Mesenchymal stem cell (in vitro differentiated cells and primary cell): Measurements from ENCODE around the gene RBM23.

Experiments
- DNase-seq: peaks from one replicate; pipeline ENCODE4 v3.0.0-alpha.2; 2013
- H2AFZ ChIP-seq: one replicate; pipeline ENCODE4 v1.6.1; 2013; ENCODE audit warnings: low read depth, mild to moderate bottlenecking, control low read depth, inconsistent platforms, low read length, moderate library complexity
- H2AK5ac ChIP-seq: 2 replicates; pipeline ENCODE4 v1.6.1; 2013; ENCODE audit warnings: low read length, moderate library complexity, mild to moderate bottlenecking, inconsistent platforms; ENCODE audit not compliant: severe bottlenecking
- H2BK120ac ChIP-seq: one replicate; pipeline ENCODE4 v1.6.1; 2013; ENCODE audit warnings: low read depth, mild to moderate bottlenecking, inconsistent platforms, low read length, moderate library complexity
- H2BK12ac ChIP-seq, 2 experiments: one replicate each; pipeline ENCODE4 v1.6.1; 2013; ENCODE audit warnings: inconsistent platforms in 2 of 2, low read length in 2 of 2, mild to moderate bottlenecking in 2 of 2, moderate library complexity in 2 of 2, control low read depth in 1 of 2
- H2BK15ac ChIP-seq: one replicate; pipeline ENCODE4 v1.6.1; 2013; ENCODE audit warnings: mild to moderate bottlenecking, low read depth, inconsistent platforms; ENCODE audit not compliant: poor library complexity, severe bottlenecking
- H2BK5ac ChIP-seq: 2 replicates; pipeline ENCODE4 v1.6.1; 2013; ENCODE audit warnings: low read depth, mild to moderate bottlenecking, low read length, control low read depth, inconsistent platforms; ENCODE audit not compliant: poor library complexity, severe bottlenecking
- H3K14ac ChIP-seq, 2 experiments: one replicate each; pipeline ENCODE4 v1.6.1; 2013; ENCODE audit warnings: inconsistent platforms in 2 of 2, low read length in 2 of 2, control low read depth in 1 of 2, mild to moderate bottlenecking in 1 of 2, moderate library complexity in 1 of 2
- H3K18ac ChIP-seq, 2 experiments: one replicate each; pipeline ENCODE4 v1.6.1; 2013; ENCODE audit warnings: inconsistent platforms in 2 of 2, low read length in 2 of 2, control low read depth in 1 of 2, low read depth in 1 of 2, mild to moderate bottlenecking in 1 of 2
- H3K23ac ChIP-seq, 2 experiments: one replicate each; pipeline ENCODE4 v1.6.1; 2013; ENCODE audit warnings: inconsistent platforms in 2 of 2, low read length in 2 of 2, mild to moderate bottlenecking in 2 of 2, moderate library complexity in 2 of 2, control low read depth in 1 of 2
- H3K27ac ChIP-seq: 2 replicates; pipeline ENCODE4 v1.5.1; 2013; ENCODE audit warnings: mild to moderate bottlenecking, moderate library complexity, low read length, control low read depth, inconsistent platforms; ENCODE audit not compliant: poor library complexity, severe bottlenecking
- H3K27me3 ChIP-seq, 2 experiments: 2 replicates each; pipeline versions ENCODE4 v1.6.1 to v1.7.0; 2013; ENCODE audit warnings: low read length in 2 of 2, mild to moderate bottlenecking in 2 of 2, moderate library complexity in 2 of 2, control low read depth in 1 of 2, inconsistent platforms in 1 of 2; ENCODE audit not compliant: control insufficient read depth in 1 of 2, insufficient read depth in 1 of 2
- H3K36me3 ChIP-seq, 2 experiments: 2 replicates each; pipeline versions ENCODE4 v1.6.1 to v1.7.0; 2013; ENCODE audit warnings: low read length in 2 of 2, control low read depth in 1 of 2, inconsistent platforms in 1 of 2, low read depth in 1 of 2, mild to moderate bottlenecking in 1 of 2; ENCODE audit not compliant: insufficient read depth in 2 of 2, control insufficient read depth in 1 of 2
- H3K4ac ChIP-seq, 2 experiments: one replicate each; pipeline ENCODE4 v1.6.1; 2013; ENCODE audit warnings: inconsistent platforms in 2 of 2, low read length in 2 of 2, mild to moderate bottlenecking in 2 of 2, moderate library complexity in 2 of 2, control low read depth in 1 of 2, low read depth in 1 of 2
- H3K4me1 ChIP-seq: 2 replicates; pipeline ENCODE4 v1.6.1; 2013; ENCODE audit warnings: low read depth, low read length, control low read depth; ENCODE audit not compliant: control insufficient read depth, insufficient read depth
- H3K4me2 ChIP-seq: 2 replicates; pipeline ENCODE4 v1.6.1; 2013; ENCODE audit warnings: low read length, mild to moderate bottlenecking, inconsistent platforms; ENCODE audit not compliant: poor library complexity, severe bottlenecking
- H3K4me3 ChIP-seq, 2 experiments: 2 replicates each; pipeline versions ENCODE4 v1.5.1 to v1.7.0; 2013; ENCODE audit warnings: low read length in 2 of 2, mild to moderate bottlenecking in 2 of 2, control low read depth in 1 of 2, low read depth in 1 of 2; ENCODE audit not compliant: insufficient read depth in 1 of 2
- H3K79me1 ChIP-seq: replicated peaks from 2 replicates; pipeline ENCODE4 v1.6.1; 2013; ENCODE audit warnings: mild to moderate bottlenecking, control low read depth, low read length, inconsistent platforms; ENCODE audit not compliant: poor library complexity, severe bottlenecking
- H3K9ac ChIP-seq: 2 replicates; pipeline ENCODE4 v1.7.0; 2013; ENCODE audit warnings: mild to moderate bottlenecking, low read length, moderate library complexity
- H3K9me3 ChIP-seq: 2 replicates; pipeline ENCODE4 v1.7.0; 2013; ENCODE audit warnings: mild to moderate bottlenecking, low read length; ENCODE audit not compliant: control insufficient read depth
- H4K8ac ChIP-seq: one replicate; pipeline ENCODE4 v1.6.1; 2013; ENCODE audit warnings: inconsistent platforms, mild to moderate bottlenecking, low read length, moderate library complexity
- H4K91ac ChIP-seq: one replicate; pipeline ENCODE4 v1.6.1; 2013; ENCODE audit warnings: mild to moderate bottlenecking, low read length, inconsistent platforms
- WGBS: methylation state at CpG from one replicate; pipeline ENCODE4 v1.1.7; 2013; ENCODE audit warnings: mixed read lengths; 5-methylcytosine and 5-hydroxymethylcytosine counted together

The RBM23 gene

GRCh38 chr14:22905627-22906026, 13.3 kb downstream of the RBM23 start:
- no peak overlapping the region for H3K18ac ChIP-seq
- no peak overlapping the region for H2AK5ac ChIP-seq
- H2BK5ac ChIP-seq = no peak overlapping the region
- no peak overlapping the region for H3K9ac ChIP-seq
- H3K14ac ChIP-seq = no peak overlapping the region
- H3K27me3 ChIP-seq = no peaks in the 10 kb centered on the region
- peaks cover 15% of the 10 kb centered on the region for H3K79me1 ChIP-seq
- H3K23ac ChIP-seq = no peak overlapping the region
- WGBS = 95% methylated on average over 4 of the region's 4 CpGs
- H2BK15ac ChIP-seq = no peak overlapping the region
- DNase-seq = no peak
- no peak overlapping the region for H3K27ac ChIP-seq
- H3K4me1 ChIP-seq = no peaks in the 10 kb centered on the region
- no peak overlapping the region for H2BK120ac ChIP-seq
- no peaks in the 10 kb centered on the region for H3K9me3 ChIP-seq
- no peak overlapping the region for H2BK12ac ChIP-seq
- H3K4me3 ChIP-seq = no peak overlapping the region
- H3K4ac ChIP-seq = no peak overlapping the region
- H3K4me2 ChIP-seq = no peak overlapping the region
- peaks cover 74 to 85% of the 10 kb centered on the region in 2 experiments for H3K36me3 ChIP-seq
- H4K8ac ChIP-seq = no peak overlapping the region
- H4K91ac ChIP-seq = no peak overlapping the region
- H2AFZ ChIP-seq = no peak overlapping the region

- Histone ChIP-seq H3K9me3 (no peaks in the 10 kb centered on the region), H3K27ac (no peak overlapping the region), H3K18ac (no peak overlapping the region), H2BK12ac (no peak overlapping the region), H4K91ac (no peak overlapping the region), H3K9ac (no peak overlapping the region), H2BK15ac (no peak overlapping the region), H3K36me3 (peaks cover 62 to 81% of the 10 kb centered on the region in 2 experiments), H2BK120ac (no peak overlapping the region), H3K79me1 (peaks cover 13% of the 10 kb centered on the region), H3K4me2 (no peak overlapping the region), H3K4ac (no peak overlapping the region), H2AFZ (no peak overlapping the region), H4K8ac (no peak overlapping the region), H3K4me1 (no peaks in the 10 kb centered on the region), H3K27me3 (no peaks in the 10 kb centered on the region), H3K4me3 (no peak overlapping the region), H3K14ac (no peak overlapping the region), H2AK5ac (no peak overlapping the region), H3K23ac (no peak overlapping the region), H2BK5ac (no peak overlapping the region)
- no peak for DNase-seq
- WGBS = 96% methylated on average over 2 of the region's 2 CpGs
These were observed 15.2 kb downstream of the RBM23 start for GRCh38 chr14:22903742-22904087.

- H3K9me3 ChIP-seq = no peaks in the 10 kb centered on the region
- no peak overlapping the region for H3K27ac ChIP-seq
- H3K23ac ChIP-seq = no peak overlapping the region
- no peak overlapping the region for H3K14ac ChIP-seq
- WGBS = 96% methylated on average over 7 of the region's 7 CpGs
- H3K9ac ChIP-seq = no peak overlapping the region
- H4K8ac ChIP-seq = no peak overlapping the region
- H3K18ac ChIP-seq = no peak overlapping the region
- DNase-seq = no peak
- no peak overlapping the region for H2BK15ac ChIP-seq
- no peaks in the 10 kb centered on the region for H3K27me3 ChIP-seq
- no peak overlapping the region for H3K4me3 ChIP-seq
- no peak overlapping the region for H2AK5ac ChIP-seq
- H3K4me1 ChIP-seq = no peaks in the 10 kb centered on the region
- no peak overlapping the region for H3K4ac ChIP-seq
- H2BK120ac ChIP-seq = no peak overlapping the region
- H3K4me2 ChIP-seq = no peak overlapping the region
- no peak overlapping the region for H2BK5ac ChIP-seq
- peaks cover 50 to 63% of the 10 kb centered on the region in 2 experiments for H3K36me3 ChIP-seq
- no peak overlapping the region for H2BK12ac ChIP-seq
- H4K91ac ChIP-seq = no peak overlapping the region
- no peak overlapping the region for H2AFZ ChIP-seq
- peaks cover 8% of the 10 kb centered on the region for H3K79me1 ChIP-seq
These were observed 17.1 kb downstream of the RBM23 start for GRCh38 chr14:22901799-22902198.

- WGBS = 50% methylated on average over 1 of the region's 3 CpGs
- H2BK15ac ChIP-seq = no peak overlapping the region
- no peak overlapping the region for H3K4me2 ChIP-seq
- H3K4me3 ChIP-seq = no peak overlapping the region
- peak overlapping the region; percentile 34 for H3K27ac ChIP-seq
- H2BK120ac ChIP-seq = no peak overlapping the region
- H2AFZ ChIP-seq = no peak overlapping the region
- no peak overlapping the region for H4K8ac ChIP-seq
- H3K27me3 ChIP-seq = no peaks in the 10 kb centered on the region
- no peak overlapping the region for H4K91ac ChIP-seq
- no peak overlapping the region for H3K23ac ChIP-seq
- peak overlapping the region; percentile 72 for H3K9ac ChIP-seq
- no peaks in the 10 kb centered on the region for H3K4me1 ChIP-seq
- no peak overlapping the region for H3K14ac ChIP-seq
- peaks cover 8% of the 10 kb centered on the region for H3K79me1 ChIP-seq
- peak overlapping the region; percentile 0 for H2AK5ac ChIP-seq
- DNase-seq = peak; percentile 84
- H2BK12ac ChIP-seq = no peak overlapping the region
- H3K18ac ChIP-seq = no peak overlapping the region
- no peak overlapping the region for H3K4ac ChIP-seq
- peaks cover 38 to 47% of the 10 kb centered on the region in 2 experiments for H3K36me3 ChIP-seq
- H2BK5ac ChIP-seq = no peak overlapping the region
- no peaks in the 10 kb centered on the region for H3K9me3 ChIP-seq
These were observed 18.7 kb downstream of the RBM23 start for GRCh38 chr14:22900081-22900799.
